Astrocyte (in vitro differentiated cells and primary cell): ENCODE measurements around the gene ARL6IP5.

Source experiments
- CTCF ChIP-seq: IDR thresholded peaks from 2 replicates; pipeline ENCODE4 v1.5.1; 2011; ENCODE audit warnings: low read depth, mild to moderate bottlenecking, inconsistent platforms, low read length, moderate library complexity; ENCODE audit not compliant: insufficient read depth
- EZH2 ChIP-seq: IDR thresholded peaks from 2 replicates; pipeline ENCODE4 v1.6.1; 2012; ENCODE audit warnings: mild to moderate bottlenecking, low read length, inconsistent platforms; ENCODE audit not compliant: insufficient read depth

- TF ChIP-seq CTCF (no peak), EZH2 (no peak)
These were observed 5.2 kb upstream of the ARL6IP5 start for GRCh38 chr3:69079269-69080159.
